ENCODE results near the gene ADAT2. TPM values are rescaled to one million over a fixed set of nuclear protein-coding genes. Genes with fewer than 3 reads are reported as not detected.

Gene ADAT2
- total and polyA plus RNA-seq, 2 donors (not counting 1 experiment from before 2014, with no cell fraction given) = 13.6 to 16.0 TPM

GRCh38 chr6:143449714-143450452 is 612 bp downstream of the ADAT2 start:
- no peak for ATAC-seq (ENCODE audit: low read depth)
- WGBS (ENCODE audit: insufficient coverage) = no CpG with 5 or more reads among the region's 19 CpGs
- H3K4me1 Mint-ChIP-seq = peaks cover 33% of the 10 kb centered on the region

More at GRCh38 chr6:143449714-143450452, 612 bp downstream of the ADAT2 start:
- Mint-ChIP-seq H3K4me3 (peak overlapping the region; percentile 95), H3K27ac (peak overlapping the region; percentile 94), H3K27me3 (no peaks in the 10 kb centered on the region), H3K9me3 (ENCODE audit: insufficient read depth) (no peaks in the 10 kb centered on the region)
- intact Hi-C loops (cut with micrococcal nuclease) = loop anchor here (1.0 to 10.0 kb wide), 9 partner anchors 86 to 1303 kb away; partner anchors contain the start of genes AIG1, LTV1, NMBR and SF3B5
- TF ChIP-seq, protein P1, sequence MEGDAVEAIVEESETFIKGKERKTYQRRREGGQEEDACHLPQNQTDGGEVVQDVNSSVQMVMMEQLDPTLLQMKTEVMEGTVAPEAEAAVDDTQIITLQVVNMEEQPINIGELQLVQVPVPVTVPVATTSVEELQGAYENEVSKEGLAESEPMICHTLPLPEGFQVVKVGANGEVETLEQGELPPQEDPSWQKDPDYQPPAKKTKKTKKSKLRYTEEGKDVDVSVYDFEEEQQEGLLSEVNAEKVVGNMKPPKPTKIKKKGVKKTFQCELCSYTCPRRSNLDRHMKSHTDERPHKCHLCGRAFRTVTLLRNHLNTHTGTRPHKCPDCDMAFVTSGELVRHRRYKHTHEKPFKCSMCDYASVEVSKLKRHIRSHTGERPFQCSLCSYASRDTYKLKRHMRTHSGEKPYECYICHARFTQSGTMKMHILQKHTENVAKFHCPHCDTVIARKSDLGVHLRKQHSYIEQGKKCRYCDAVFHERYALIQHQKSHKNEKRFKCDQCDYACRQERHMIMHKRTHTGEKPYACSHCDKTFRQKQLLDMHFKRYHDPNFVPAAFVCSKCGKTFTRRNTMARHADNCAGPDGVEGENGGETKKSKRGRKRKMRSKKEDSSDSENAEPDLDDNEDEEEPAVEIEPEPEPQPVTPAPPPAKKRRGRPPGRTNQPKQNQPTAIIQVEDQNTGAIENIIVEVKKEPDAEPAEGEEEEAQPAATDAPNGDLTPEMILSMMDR (IDR thresholded peaks at IDR 0.05) = no peak
- no peak for TF ChIP-seq EZH2 (IDR thresholded peaks at IDR 0.05; ENCODE audit: borderline replicate concordance, insufficient read depth, low read depth, low read length, poor library complexity, severe bottlenecking)
- H4K20me1 ChIP-seq (ENCODE audit: control insufficient read depth, insufficient read depth, low read length, poor library complexity, severe bottlenecking) = no peaks in the 10 kb centered on the region
- H3K27ac ChIP-seq (ENCODE audit: low read length in 2 of 2) = peak overlapping the region; percentile 59 to 82
- peaks cover 24% of the 10 kb centered on the region for H3K79me2 ChIP-seq (ENCODE audit: control insufficient read depth, insufficient read depth, low read length)
- peak; percentile 73 for DNase-seq
- peak overlapping the region; percentile 81 for H3K9ac ChIP-seq (ENCODE audit: low read length)
- no peaks in the 10 kb centered on the region for H3K36me3 ChIP-seq (replicated peaks in 1 of 2; ENCODE audit: control extremely low read depth in 1 of 2, control insufficient read depth in 1 of 2, extremely low read depth in 1 of 2, insufficient read depth in 2 of 2, low read length in 1 of 2)
- CTCF ChIA-PET = interaction anchor here (0.7 to 1.7 kb wide), 4 partner anchors 17 to 757 kb away, joined by 3 to 5 read pairs (median 4); partner anchors contain the start of gene FUCA2
- peak overlapping the region; percentile 69 to 95 (median 87) for H3K4me3 ChIP-seq (ENCODE audit: control extremely low read depth in 1 of 5, extremely low read depth in 1 of 5, insufficient read depth in 1 of 5, low read depth in 2 of 5, low read length in 4 of 5)
- peak overlapping the region; percentile 98 for H2AFZ ChIP-seq (ENCODE audit: insufficient read depth, low read depth, low read length, poor library complexity, severe bottlenecking)
- peaks cover 15 to 18% of the 10 kb centered on the region in 2 donors for H3K4me1 ChIP-seq (ENCODE audit: control insufficient read depth in 2 of 2, insufficient read depth in 2 of 2, low read length in 2 of 2)
- no peaks in the 10 kb centered on the region for H3K27me3 ChIP-seq (replicated peaks in 1 of 4; ENCODE audit: control extremely low read depth in 1 of 4, control insufficient read depth in 3 of 4, insufficient read depth in 4 of 4, low read length in 3 of 4)
- H3K4me2 ChIP-seq (replicated peaks; ENCODE audit: low read depth, low read length, poor library complexity, severe bottlenecking) = peak overlapping the region; percentile 87
- no peaks in the 10 kb centered on the region for H3K9me3 ChIP-seq (ENCODE audit: control extremely low read depth in 1 of 3, control insufficient read depth in 2 of 3, insufficient read depth in 1 of 3, low read length in 2 of 3)
- POLR2A ChIA-PET = interaction anchor here (0.9 to 1.9 kb wide), 3 partner anchors 61 to 503 kb away, joined by 3 to 10 read pairs (median 4); partner anchors contain the start of genes FUCA2 and LTV1

Data from B cell (primary cell).